ENCODE data around the gene PROB1.

PROB1 gene

DNA sequence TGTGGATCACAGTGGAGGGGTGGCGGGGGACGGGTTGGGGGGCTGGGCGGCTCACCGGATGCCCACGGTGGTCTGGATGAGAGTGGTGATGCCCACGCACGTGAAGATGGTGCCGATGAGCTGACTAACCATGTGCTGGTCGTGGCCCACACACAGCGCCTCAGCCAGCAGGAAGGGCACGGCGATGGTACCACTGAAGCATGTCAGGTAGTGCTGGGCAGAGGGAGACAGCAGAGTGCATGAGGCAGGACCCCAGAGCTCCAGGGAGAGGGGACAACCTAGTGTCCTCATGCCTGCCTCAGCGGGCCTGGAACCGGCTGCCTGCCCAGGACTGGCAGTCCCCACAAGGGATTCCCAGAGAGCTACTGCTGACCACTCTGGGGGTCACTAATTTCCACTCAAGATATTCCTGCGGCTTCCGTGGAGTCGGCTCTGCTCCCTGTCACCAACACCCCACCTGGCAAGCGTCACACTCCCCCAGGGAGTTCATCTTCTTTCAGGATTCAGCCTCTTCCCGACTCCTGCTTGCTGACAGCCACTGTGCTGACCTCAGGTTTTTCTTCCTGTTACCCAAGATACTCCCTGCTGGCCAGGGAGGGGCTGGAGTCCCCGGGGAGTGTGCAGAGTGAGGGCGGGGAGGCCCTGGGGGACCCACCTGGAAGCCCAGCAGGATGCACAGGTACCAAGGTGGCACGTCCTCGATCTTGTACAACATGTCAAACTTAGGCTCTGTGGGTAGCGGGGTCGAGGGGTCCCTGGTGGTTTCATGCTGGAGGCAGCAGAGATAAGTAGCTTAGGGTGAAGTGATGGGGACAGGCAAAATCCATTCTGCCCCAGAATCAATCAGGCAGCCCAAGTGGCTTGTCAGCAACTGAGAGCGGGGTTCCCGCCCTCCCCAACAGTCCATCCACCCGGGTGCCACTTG is 12.8 kb downstream of the PROB1 start:
- TF ChIP-seq, protein P1, sequence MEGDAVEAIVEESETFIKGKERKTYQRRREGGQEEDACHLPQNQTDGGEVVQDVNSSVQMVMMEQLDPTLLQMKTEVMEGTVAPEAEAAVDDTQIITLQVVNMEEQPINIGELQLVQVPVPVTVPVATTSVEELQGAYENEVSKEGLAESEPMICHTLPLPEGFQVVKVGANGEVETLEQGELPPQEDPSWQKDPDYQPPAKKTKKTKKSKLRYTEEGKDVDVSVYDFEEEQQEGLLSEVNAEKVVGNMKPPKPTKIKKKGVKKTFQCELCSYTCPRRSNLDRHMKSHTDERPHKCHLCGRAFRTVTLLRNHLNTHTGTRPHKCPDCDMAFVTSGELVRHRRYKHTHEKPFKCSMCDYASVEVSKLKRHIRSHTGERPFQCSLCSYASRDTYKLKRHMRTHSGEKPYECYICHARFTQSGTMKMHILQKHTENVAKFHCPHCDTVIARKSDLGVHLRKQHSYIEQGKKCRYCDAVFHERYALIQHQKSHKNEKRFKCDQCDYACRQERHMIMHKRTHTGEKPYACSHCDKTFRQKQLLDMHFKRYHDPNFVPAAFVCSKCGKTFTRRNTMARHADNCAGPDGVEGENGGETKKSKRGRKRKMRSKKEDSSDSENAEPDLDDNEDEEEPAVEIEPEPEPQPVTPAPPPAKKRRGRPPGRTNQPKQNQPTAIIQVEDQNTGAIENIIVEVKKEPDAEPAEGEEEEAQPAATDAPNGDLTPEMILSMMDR (IDR thresholded peaks at IDR 0.05; ENCODE audit: poor library complexity, severe bottlenecking) = no peak
- Histone ChIP-seq H3K4me1 (ENCODE audit: insufficient read depth, poor library complexity, severe bottlenecking) (peaks cover 14% of the 10 kb centered on the region), H3K27me3 (ENCODE audit: insufficient read depth, poor library complexity, severe bottlenecking) (no peaks in the 10 kb centered on the region), H3K36me3 (ENCODE audit: low read depth) (no peaks in the 10 kb centered on the region), H3K4me3 (ENCODE audit: severe bottlenecking) (no peak overlapping the region), H3K27ac (ENCODE audit: poor library complexity, severe bottlenecking) (no peak overlapping the region), H3K9me3 (ENCODE audit: severe bottlenecking) (no peaks in the 10 kb centered on the region)
- ATAC-seq (ENCODE audit: low read depth) (no peak), DNase-seq (ENCODE audit: low spot score) (peak; percentile 63)

DNA sequence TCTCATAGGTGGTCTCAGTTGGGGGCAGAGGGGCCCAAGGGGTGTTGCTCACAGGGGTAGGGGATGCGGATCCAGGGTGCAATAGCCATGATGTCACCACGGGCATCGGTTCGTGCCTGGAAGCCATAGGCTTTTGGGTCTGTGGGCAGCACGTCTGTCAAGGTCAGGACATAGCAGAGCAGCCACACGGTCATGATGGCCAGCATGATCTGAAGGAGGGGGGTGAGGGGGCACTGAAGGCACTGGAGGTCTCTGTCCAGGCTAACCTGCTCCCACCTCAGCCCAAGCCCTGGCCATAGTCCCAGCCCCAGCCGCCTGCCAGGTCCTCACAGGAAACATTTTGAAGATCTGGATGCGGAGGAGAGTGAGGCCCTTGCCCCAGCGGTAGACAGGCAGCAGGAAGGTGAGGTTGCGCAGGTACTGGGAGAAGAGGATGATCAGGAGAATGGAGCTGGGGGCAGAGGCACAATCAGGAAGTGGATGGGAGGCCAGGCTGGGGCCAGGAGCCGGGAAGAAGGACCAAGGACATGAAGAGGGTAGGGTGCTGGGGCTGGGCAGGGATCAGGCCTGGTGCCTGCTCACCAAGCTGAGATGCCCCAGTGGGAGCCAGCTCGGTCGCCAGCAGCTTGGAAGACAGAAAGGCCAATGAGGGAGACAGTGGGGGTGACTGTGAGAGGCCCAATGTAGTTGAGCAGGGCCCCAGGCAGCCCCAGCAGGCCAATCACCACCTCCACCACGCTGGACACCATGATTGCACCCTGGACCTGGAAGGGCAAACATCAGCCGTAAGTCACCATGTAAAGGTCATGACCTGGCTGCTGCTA is 15.1 kb downstream of the PROB1 start:
- Histone ChIP-seq H3K4me1 (ENCODE audit: insufficient read depth, poor library complexity, severe bottlenecking) (peaks cover 3% of the 10 kb centered on the region), H3K27me3 (ENCODE audit: insufficient read depth, poor library complexity, severe bottlenecking) (no peaks in the 10 kb centered on the region)
- no peak for ATAC-seq (ENCODE audit: low read depth)

DNA sequence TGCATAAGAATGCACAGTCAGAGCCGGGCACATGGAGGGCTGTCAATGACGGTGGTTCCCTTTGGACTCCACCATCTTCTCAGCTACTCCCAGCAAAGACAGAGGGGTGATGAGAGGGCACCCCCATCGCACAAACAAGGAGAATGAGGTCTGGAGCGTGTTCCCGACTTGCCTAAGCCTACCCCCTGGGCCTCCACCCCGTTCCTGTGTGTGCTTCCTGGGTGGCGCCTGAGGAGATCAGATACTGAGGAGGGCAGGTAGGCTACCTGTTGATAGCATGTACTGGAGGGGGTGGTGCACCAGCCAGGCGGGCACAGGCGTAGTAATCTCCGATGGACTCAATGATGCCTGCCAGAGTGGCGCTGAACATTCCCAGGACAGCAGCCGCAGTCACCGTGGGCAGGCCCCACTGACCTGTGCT is 16.0 kb downstream of the PROB1 start:
- ATAC-seq (ENCODE audit: low read depth) (no peak), DNase-seq (ENCODE audit: low spot score) (peak; percentile 51)
- H3K4me1 ChIP-seq (ENCODE audit: insufficient read depth, poor library complexity, severe bottlenecking) = peaks cover 5% of the 10 kb centered on the region
- no peaks in the 10 kb centered on the region for H3K9me3 ChIP-seq (ENCODE audit: severe bottlenecking)
- no peaks in the 10 kb centered on the region for H3K36me3 ChIP-seq (ENCODE audit: low read depth)
- TF ChIP-seq, protein P1 (IDR thresholded peaks at IDR 0.05; ENCODE audit: poor library complexity, severe bottlenecking) = no peak
- H3K4me3 ChIP-seq (ENCODE audit: severe bottlenecking) = no peak overlapping the region
- H3K27ac ChIP-seq (ENCODE audit: poor library complexity, severe bottlenecking) = no peak overlapping the region
- H3K27me3 ChIP-seq (ENCODE audit: insufficient read depth, poor library complexity, severe bottlenecking) = no peaks in the 10 kb centered on the region

More for the DNA sequence above, 15.1 kb downstream of the PROB1 start:
- Histone ChIP-seq H3K27ac (ENCODE audit: poor library complexity, severe bottlenecking) (no peak overlapping the region), H3K36me3 (ENCODE audit: low read depth) (no peaks in the 10 kb centered on the region), H3K4me3 (ENCODE audit: severe bottlenecking) (no peak overlapping the region), H3K9me3 (ENCODE audit: severe bottlenecking) (no peaks in the 10 kb centered on the region)
- DNase-seq (ENCODE audit: low spot score) = peak; percentile 63
- TF ChIP-seq, protein P1 (IDR thresholded peaks at IDR 0.05; ENCODE audit: poor library complexity, severe bottlenecking) = no peak

DNA sequence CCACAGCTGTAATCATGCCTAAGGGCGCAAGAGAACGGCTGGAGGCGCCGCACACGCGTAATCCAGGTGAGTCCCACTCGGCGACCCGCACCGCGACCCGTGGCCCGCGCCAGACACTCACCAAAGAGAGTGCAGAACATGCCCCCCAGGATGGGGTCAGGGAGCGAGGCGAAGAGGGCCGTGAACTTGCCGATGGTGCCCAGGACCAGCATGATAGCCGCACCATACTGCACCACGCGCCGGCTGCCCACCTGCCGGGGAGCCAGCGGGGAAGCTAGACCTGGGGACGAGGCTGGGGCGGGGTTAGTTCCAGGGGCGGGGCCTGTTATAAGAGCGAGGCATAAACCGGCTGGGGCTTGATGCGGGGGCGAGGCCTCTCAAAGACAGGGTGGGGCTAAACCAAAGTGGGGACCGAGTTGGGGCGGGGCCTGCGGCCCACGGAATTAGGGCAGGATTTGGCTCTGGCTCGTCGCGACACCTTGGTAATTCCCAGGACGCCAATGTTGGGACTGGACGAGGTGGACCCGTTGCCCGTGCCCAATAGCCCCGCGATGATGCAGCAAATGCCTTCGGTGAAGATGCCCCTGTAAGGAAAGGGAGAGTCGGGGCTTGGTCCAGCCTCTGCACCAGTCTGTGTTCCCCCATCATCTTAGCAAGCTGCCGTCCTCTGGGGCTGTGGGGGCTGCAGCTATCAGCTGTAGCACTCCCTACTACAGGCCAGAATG is 16.6 kb downstream of the PROB1 start:
- Histone ChIP-seq H3K27me3 (ENCODE audit: insufficient read depth, poor library complexity, severe bottlenecking) (no peaks in the 10 kb centered on the region), H3K27ac (ENCODE audit: poor library complexity, severe bottlenecking) (no peak overlapping the region), H3K4me3 (ENCODE audit: severe bottlenecking) (no peak overlapping the region), H3K36me3 (ENCODE audit: low read depth) (no peaks in the 10 kb centered on the region), H3K9me3 (ENCODE audit: severe bottlenecking) (no peaks in the 10 kb centered on the region), H3K4me1 (ENCODE audit: insufficient read depth, poor library complexity, severe bottlenecking) (peaks cover 9% of the 10 kb centered on the region)
- DNase-seq (ENCODE audit: low spot score) = peak; percentile 69
- TF ChIP-seq, protein P1 (IDR thresholded peaks at IDR 0.05; ENCODE audit: poor library complexity, severe bottlenecking) = no peak
- ATAC-seq (ENCODE audit: low read depth) = no peak

Measured in RWPE2 (cell line).